ENCODE measurements around the gene OR6Q1. TPM values are rescaled to one million over a fixed set of nuclear protein-coding genes. Genes with fewer than 3 reads are reported as not detected.

Gene OR6Q1
- total RNA-seq, 1 experiment from 2014 or later: not detected

- CTCF ChIA-PET: interaction anchor here (1.7 kb wide), 1 partner anchor 16 kb away, joined by 4 read pairs; no protein-coding TSS in a partner anchor
- POLR2A ChIA-PET: no interaction called here
- ATAC-seq: no peak
- Mint-ChIP-seq H3K4me1 (no peaks in the 10 kb centered on the region), H3K4me3 (no peak overlapping the region), H3K27ac (no peak overlapping the region), H3K36me3 (no peaks in the 10 kb centered on the region), H3K27me3 (ENCODE audit: low read depth) (no peaks in the 10 kb centered on the region), H3K9me3 (peaks cover 13% of the 10 kb centered on the region)
- TF ChIP-seq MYBL2 (CRISPR knock-in tag; IDR thresholded peaks at IDR 0.05): no peak
- no peak for TF ChIP-seq IRF1 (CRISPR knock-in tag; IDR thresholded peaks at IDR 0.05)
- TF ChIP-seq, protein P1, sequence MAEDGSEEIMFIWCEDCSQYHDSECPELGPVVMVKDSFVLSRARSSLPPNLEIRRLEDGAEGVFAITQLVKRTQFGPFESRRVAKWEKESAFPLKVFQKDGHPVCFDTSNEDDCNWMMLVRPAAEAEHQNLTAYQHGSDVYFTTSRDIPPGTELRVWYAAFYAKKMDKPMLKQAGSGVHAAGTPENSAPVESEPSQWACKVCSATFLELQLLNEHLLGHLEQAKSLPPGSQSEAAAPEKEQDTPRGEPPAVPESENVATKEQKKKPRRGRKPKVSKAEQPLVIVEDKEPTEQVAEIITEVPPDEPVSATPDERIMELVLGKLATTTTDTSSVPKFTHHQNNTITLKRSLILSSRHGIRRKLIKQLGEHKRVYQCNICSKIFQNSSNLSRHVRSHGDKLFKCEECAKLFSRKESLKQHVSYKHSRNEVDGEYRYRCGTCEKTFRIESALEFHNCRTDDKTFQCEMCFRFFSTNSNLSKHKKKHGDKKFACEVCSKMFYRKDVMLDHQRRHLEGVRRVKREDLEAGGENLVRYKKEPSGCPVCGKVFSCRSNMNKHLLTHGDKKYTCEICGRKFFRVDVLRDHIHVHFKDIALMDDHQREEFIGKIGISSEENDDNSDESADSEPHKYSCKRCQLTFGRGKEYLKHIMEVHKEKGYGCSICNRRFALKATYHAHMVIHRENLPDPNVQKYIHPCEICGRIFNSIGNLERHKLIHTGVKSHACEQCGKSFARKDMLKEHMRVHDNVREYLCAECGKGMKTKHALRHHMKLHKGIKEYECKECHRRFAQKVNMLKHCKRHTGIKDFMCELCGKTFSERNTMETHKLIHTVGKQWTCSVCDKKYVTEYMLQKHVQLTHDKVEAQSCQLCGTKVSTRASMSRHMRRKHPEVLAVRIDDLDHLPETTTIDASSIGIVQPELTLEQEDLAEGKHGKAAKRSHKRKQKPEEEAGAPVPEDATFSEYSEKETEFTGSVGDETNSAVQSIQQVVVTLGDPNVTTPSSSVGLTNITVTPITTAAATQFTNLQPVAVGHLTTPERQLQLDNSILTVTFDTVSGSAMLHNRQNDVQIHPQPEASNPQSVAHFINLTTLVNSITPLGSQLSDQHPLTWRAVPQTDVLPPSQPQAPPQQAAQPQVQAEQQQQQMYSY (CRISPR knock-in tag; IDR thresholded peaks at IDR 0.05): no peak
- no peak for TF ChIP-seq NR3C1 (CRISPR knock-in tag; conservative IDR thresholded peaks at IDR 0.05; ENCODE audit: low read depth)
- no peak for TF ChIP-seq TCF7 (CRISPR knock-in tag; IDR thresholded peaks at IDR 0.05; ENCODE audit: low read depth)
- no peak for TF ChIP-seq ZMAT4 (CRISPR knock-in tag; IDR thresholded peaks at IDR 0.05)
- TF ChIP-seq GABPB1 (CRISPR knock-in tag; IDR thresholded peaks at IDR 0.05): no peak
- no peak for TF ChIP-seq CREB1 (CRISPR knock-in tag; IDR thresholded peaks at IDR 0.05)
- TF ChIP-seq GTF2I (CRISPR knock-in tag; conservative IDR thresholded peaks at IDR 0.05): no peak
- DNase-seq (ENCODE audit: low spot score): no peak
These were observed 12.6 kb downstream of the OR6Q1 start for GRCh38 chr11:58043379-58043778.

GRCh38 chr11:58046231-58046630 is 15.5 kb downstream of the OR6Q1 start:
- H3K27me3 Mint-ChIP-seq (ENCODE audit: low read depth): no peaks in the 10 kb centered on the region
- ATAC-seq (no peak), DNase-seq (ENCODE audit: low spot score) (no peak)
- H3K36me3 Mint-ChIP-seq: no peaks in the 10 kb centered on the region
- no peaks in the 10 kb centered on the region for H3K4me1 Mint-ChIP-seq
- CTCF ChIA-PET: no interaction called here
- no peak overlapping the region for H3K27ac Mint-ChIP-seq
- H3K4me3 Mint-ChIP-seq: no peak overlapping the region
- peaks cover 6% of the 10 kb centered on the region for H3K9me3 Mint-ChIP-seq
- TF ChIP-seq NR3C1 (CRISPR knock-in tag; conservative IDR thresholded peaks at IDR 0.05; ENCODE audit: low read depth) (no peak), KAT7 (CRISPR knock-in tag; IDR thresholded peaks at IDR 0.05; ENCODE audit: borderline replicate concordance) (no peak), ZNF317 (CRISPR knock-in tag; IDR thresholded peaks at IDR 0.05; ENCODE audit: borderline replicate concordance, low read depth) (no peak), ZNF219 (CRISPR knock-in tag; IDR thresholded peaks at IDR 0.05; ENCODE audit: borderline replicate concordance) (no peak), CREB1 (CRISPR knock-in tag; IDR thresholded peaks at IDR 0.05) (no peak), ZNF263 (CRISPR knock-in tag; IDR thresholded peaks at IDR 0.05; ENCODE audit: low read depth) (no peak), MLX (CRISPR knock-in tag; IDR thresholded peaks at IDR 0.05) (no peak), AFF4 (CRISPR knock-in tag; IDR thresholded peaks at IDR 0.05; ENCODE audit: borderline replicate concordance) (no peak), OVOL2 (CRISPR knock-in tag; IDR thresholded peaks at IDR 0.05; ENCODE audit: borderline replicate concordance) (no peak)
- TF ChIP-seq, protein P2, sequence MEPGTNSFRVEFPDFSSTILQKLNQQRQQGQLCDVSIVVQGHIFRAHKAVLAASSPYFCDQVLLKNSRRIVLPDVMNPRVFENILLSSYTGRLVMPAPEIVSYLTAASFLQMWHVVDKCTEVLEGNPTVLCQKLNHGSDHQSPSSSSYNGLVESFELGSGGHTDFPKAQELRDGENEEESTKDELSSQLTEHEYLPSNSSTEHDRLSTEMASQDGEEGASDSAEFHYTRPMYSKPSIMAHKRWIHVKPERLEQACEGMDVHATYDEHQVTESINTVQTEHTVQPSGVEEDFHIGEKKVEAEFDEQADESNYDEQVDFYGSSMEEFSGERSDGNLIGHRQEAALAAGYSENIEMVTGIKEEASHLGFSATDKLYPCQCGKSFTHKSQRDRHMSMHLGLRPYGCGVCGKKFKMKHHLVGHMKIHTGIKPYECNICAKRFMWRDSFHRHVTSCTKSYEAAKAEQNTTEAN (CRISPR knock-in tag; IDR thresholded peaks at IDR 0.05): no peak
- TF ChIP-seq, protein P3, sequence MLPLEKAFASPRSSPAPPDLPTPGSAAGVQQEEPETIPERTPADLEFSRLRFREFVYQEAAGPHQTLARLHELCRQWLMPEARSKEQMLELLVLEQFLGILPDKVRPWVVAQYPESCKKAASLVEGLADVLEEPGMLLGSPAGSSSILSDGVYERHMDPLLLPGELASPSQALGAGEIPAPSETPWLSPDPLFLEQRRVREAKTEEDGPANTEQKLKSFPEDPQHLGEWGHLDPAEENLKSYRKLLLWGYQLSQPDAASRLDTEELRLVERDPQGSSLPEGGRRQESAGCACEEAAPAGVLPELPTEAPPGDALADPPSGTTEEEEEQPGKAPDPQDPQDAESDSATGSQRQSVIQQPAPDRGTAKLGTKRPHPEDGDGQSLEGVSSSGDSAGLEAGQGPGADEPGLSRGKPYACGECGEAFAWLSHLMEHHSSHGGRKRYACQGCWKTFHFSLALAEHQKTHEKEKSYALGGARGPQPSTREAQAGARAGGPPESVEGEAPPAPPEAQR (CRISPR knock-in tag; IDR thresholded peaks at IDR 0.05): no peak
- POLR2A ChIA-PET: no interaction called here

Measured in WTC11 (cell line).